OCI-LY1 (cell line): ENCODE data around the gene CAPRIN1.

Source experiments
- H2AFZ ChIP-seq: fragments of 200-600 bp; sonication (generic), shearing (Covaris generic); 2 replicates; pipeline ENCODE4 v1.6.0; 2014; ENCODE audit warnings: antibody characterized with exemption, mild to moderate bottlenecking, low read length
- H3F3A ChIP-seq: fragments of 200-600 bp; sonication (generic), shearing (Covaris generic); 2 replicates; pipeline ENCODE4 v1.6.0; 2014; ENCODE audit warnings: mild to moderate bottlenecking, antibody characterized with exemption, low read length, moderate library complexity; ENCODE audit not compliant: insufficient read depth
- H3K27ac ChIP-seq: fragments of 200-600 bp; sonication (generic); 2 replicates; pipeline ENCODE4 v1.5.1; 2014; ENCODE audit warnings: low read length, mixed run types, mild to moderate bottlenecking, low read depth; ENCODE audit not compliant: poor library complexity, severe bottlenecking
- H3K27me3 ChIP-seq: fragments of 200-600 bp; sonication (generic); 2 replicates; pipeline ENCODE4 v1.6.0; 2014; ENCODE audit warnings: antibody characterized with exemption, mild to moderate bottlenecking, low read length, moderate library complexity; ENCODE audit not compliant: insufficient read depth
- H3K36me3 ChIP-seq: fragments of 200-600 bp; sonication (generic); 2 replicates; pipeline ENCODE4 v1.6.1; 2014; ENCODE audit warnings: mild to moderate bottlenecking, antibody characterized with exemption, low read length, moderate library complexity, mixed read lengths; ENCODE audit not compliant: insufficient read depth
- H3K4me1 ChIP-seq: fragments of 200-600 bp; sonication (generic); 2 replicates; pipeline ENCODE4 v1.5.1; 2014; ENCODE audit warnings: mild to moderate bottlenecking, low read length, moderate library complexity; ENCODE audit not compliant: insufficient read depth, severe bottlenecking
- H3K4me2 ChIP-seq: fragments of 200-600 bp; sonication (generic), shearing (Covaris generic); 2 replicates; pipeline ENCODE4 v1.6.1; 2014; ENCODE audit warnings: low read length
- H3K4me3 ChIP-seq: fragments of 200-600 bp; sonication (generic); 2 replicates; pipeline ENCODE4 v1.5.1; 2014; ENCODE audit warnings: low read length, low read depth, mild to moderate bottlenecking, mixed read lengths; ENCODE audit not compliant: poor library complexity, severe bottlenecking
- H3K79me2 ChIP-seq: fragments of 200-600 bp; shearing (Covaris generic); 2 replicates; pipeline ENCODE4 v1.6.1; 2016; ENCODE audit warnings: mixed run types, low read length, mixed read lengths; ENCODE audit not compliant: insufficient read depth
- H3K9ac ChIP-seq: fragments of 200-600 bp; sonication (generic), shearing (Covaris generic); 2 replicates; pipeline ENCODE4 v1.6.1; 2014; ENCODE audit warnings: mild to moderate bottlenecking, low read length, mixed read lengths
- H3K9me2 ChIP-seq: fragments of 200-600 bp; sonication (generic), shearing (Covaris generic); 2 replicates; pipeline ENCODE4 v1.6.1; 2014; ENCODE audit warnings: low read depth, mild to moderate bottlenecking, low read length, mixed read lengths
- H3K9me3 ChIP-seq: fragments of 200-600 bp; shearing (Covaris generic); 2 replicates; pipeline ENCODE4 v1.6.1; 2014; ENCODE audit warnings: low read length, mixed read lengths
- H4K20me1 ChIP-seq: fragments of 200-600 bp; sonication (generic), shearing (Covaris generic); 2 replicates; pipeline ENCODE4 v1.6.0; 2016; ENCODE audit warnings: mild to moderate bottlenecking, low read length; ENCODE audit not compliant: insufficient read depth
- EZH2 ChIP-seq: fragments of 200-600 bp; sonication (generic), shearing (Covaris generic); IDR thresholded peaks from 2 replicates; pipeline ENCODE4 v1.8.0; 2017; ENCODE audit warnings: borderline replicate concordance, mixed run types, mild to moderate bottlenecking, antibody characterized with exemption, low read length, moderate library complexity, mixed read lengths
- TF ChIP-seq, protein P1 (sequence below): fragments of 200-600 bp; sonication (generic), shearing (Covaris generic); IDR thresholded peaks from 2 replicates; pipeline ENCODE4 v1.5.1; 2017; ENCODE audit warnings: mild to moderate bottlenecking, antibody characterized with exemption, low read length, moderate library complexity, mixed read lengths

The CAPRIN1 gene

GRCh38 chr11:34055218-34056000, 3.9 kb downstream of the CAPRIN1 start:
- Histone ChIP-seq H4K20me1 (peaks cover 11% of the 10 kb centered on the region; the same call in 1 of the 2 replicates), H3K4me1 (peaks cover 47% of the 10 kb centered on the region), H3K4me3 (peak overlapping the region; percentile 77), H3K9me3 (no peaks in the 10 kb centered on the region), H3K9ac (no peak overlapping the region; the same call in 1 of the 2 replicates), H3K9me2 (no peaks in the 10 kb centered on the region), H3K36me3 (peaks cover 74% of the 10 kb centered on the region), H3K27me3 (no peaks in the 10 kb centered on the region), H2AFZ (no peak overlapping the region), H3K27ac (no peak overlapping the region), H3K4me2 (peak overlapping the region; percentile 63; the same call in 1 of the 2 replicates), H3F3A (0 out of 2 replicates have a peak, but pooled peaks cover 4% of the 10 kb centered on the region), H3K79me2 (peaks cover 83% of the 10 kb centered on the region)
- TF ChIP-seq EZH2 = no peak
- TF ChIP-seq, protein P1, sequence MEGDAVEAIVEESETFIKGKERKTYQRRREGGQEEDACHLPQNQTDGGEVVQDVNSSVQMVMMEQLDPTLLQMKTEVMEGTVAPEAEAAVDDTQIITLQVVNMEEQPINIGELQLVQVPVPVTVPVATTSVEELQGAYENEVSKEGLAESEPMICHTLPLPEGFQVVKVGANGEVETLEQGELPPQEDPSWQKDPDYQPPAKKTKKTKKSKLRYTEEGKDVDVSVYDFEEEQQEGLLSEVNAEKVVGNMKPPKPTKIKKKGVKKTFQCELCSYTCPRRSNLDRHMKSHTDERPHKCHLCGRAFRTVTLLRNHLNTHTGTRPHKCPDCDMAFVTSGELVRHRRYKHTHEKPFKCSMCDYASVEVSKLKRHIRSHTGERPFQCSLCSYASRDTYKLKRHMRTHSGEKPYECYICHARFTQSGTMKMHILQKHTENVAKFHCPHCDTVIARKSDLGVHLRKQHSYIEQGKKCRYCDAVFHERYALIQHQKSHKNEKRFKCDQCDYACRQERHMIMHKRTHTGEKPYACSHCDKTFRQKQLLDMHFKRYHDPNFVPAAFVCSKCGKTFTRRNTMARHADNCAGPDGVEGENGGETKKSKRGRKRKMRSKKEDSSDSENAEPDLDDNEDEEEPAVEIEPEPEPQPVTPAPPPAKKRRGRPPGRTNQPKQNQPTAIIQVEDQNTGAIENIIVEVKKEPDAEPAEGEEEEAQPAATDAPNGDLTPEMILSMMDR = no peak

DNA sequence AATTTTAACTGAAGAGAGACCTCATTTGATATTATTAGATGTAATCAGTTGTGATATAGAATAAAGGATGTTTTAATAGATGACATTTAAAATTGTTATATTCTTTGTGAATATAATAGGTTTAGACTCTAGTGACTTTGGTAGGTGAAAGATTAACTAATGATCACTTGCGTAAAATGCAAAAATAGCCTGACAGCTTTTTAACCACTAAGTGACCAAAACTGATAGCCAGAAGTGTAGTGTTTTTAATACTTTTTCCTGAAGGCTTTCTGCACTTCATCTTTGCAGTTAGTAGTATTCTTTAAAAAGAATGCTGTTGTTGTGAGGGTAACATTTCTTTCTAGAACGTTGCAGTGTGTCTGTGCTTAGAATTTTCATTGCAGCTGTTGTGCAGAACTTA, 5.1 kb downstream of the CAPRIN1 start:
- no peaks in the 10 kb centered on the region for H3K27me3 ChIP-seq
- H3K9ac ChIP-seq = no peak overlapping the region
- H3K36me3 ChIP-seq = peaks cover 86% of the 10 kb centered on the region
- H3K4me1 ChIP-seq = peaks cover 40% of the 10 kb centered on the region
- no peak overlapping the region for H3K27ac ChIP-seq
- peaks cover 11% of the 10 kb centered on the region; the same call in 1 of the 2 replicates for H4K20me1 ChIP-seq
- H3K4me2 ChIP-seq = peak overlapping the region; percentile 63; the same call in 1 of the 2 replicates
- no peaks in the 10 kb centered on the region for H3F3A ChIP-seq
- TF ChIP-seq, protein P1 = no peak
- no peak for TF ChIP-seq EZH2
- H3K4me3 ChIP-seq = no peak overlapping the region
- H2AFZ ChIP-seq = no peak overlapping the region
- no peaks in the 10 kb centered on the region for H3K9me2 ChIP-seq
- peaks cover 95% of the 10 kb centered on the region for H3K79me2 ChIP-seq
- no peaks in the 10 kb centered on the region for H3K9me3 ChIP-seq

- H2AFZ ChIP-seq = no peak overlapping the region
- H3K36me3 ChIP-seq = peaks cover 67% of the 10 kb centered on the region
- no peaks in the 10 kb centered on the region for H3K9me3 ChIP-seq
- 0 out of 2 replicates have a peak, but pooled peaks cover 3% of the 10 kb centered on the region for H3F3A ChIP-seq
- H3K4me3 ChIP-seq = no peak overlapping the region
- H3K4me1 ChIP-seq = peaks cover 38% of the 10 kb centered on the region
- H3K4me2 ChIP-seq = no peak overlapping the region
- no peak overlapping the region for H3K27ac ChIP-seq
- TF ChIP-seq EZH2 = no peak
- TF ChIP-seq, protein P1 = no peak
- peaks cover 97% of the 10 kb centered on the region for H3K79me2 ChIP-seq
- no peaks in the 10 kb centered on the region for H3K27me3 ChIP-seq
- 0 out of 2 replicates have a peak, but pooled peaks cover 3% of the 10 kb centered on the region for H4K20me1 ChIP-seq
- no peaks in the 10 kb centered on the region for H3K9me2 ChIP-seq
- H3K9ac ChIP-seq = no peak overlapping the region
These were observed 11.7 kb downstream of the CAPRIN1 start for GRCh38 chr11:34063061-34063795.
